Umbilical cord (tissue), 2 donors: ENCODE measurements around the gene LY9. TPM values are rescaled to one million over a fixed set of nuclear protein-coding genes. Genes with fewer than 3 reads are reported as not detected.
A peak's percentile ranks its signal among the peaks of the same experiment; 100 is the strongest.

Experiments used
- DNase-seq: peaks from one replicate; pipeline ENCODE4 v3.0.0-alpha.2; 2015; ENCODE audit warnings: low spot score
- total RNA-seq: library from RNA; depleted of rRNA; stranded (reverse); fragments of >200 nt; gene quantifications from one replicate; pipeline ENCODE4 v1.2.3, GENCODE V29; 2014; ENCODE audit warnings: low replicate concordance; ENCODE audit not compliant: insufficient read depth

The LY9 gene
- total RNA-seq, 1 donor from 2014 or later: 11.6 TPM

GRCh38 chr1:160801836-160802580, 6.0 kb downstream of the LY9 start:
- no peak for DNase-seq

GRCh38 chr1:160806109-160806665, 10.2 kb downstream of the LY9 start:
- no peak for DNase-seq

- DNase-seq: no peak
Measured at GRCh38 chr1:160806784-160807183, 10.8 kb downstream of the LY9 start.

- DNase-seq: no peak
Measured at GRCh38 chr1:160807247-160807646, 11.3 kb downstream of the LY9 start.

GRCh38 chr1:160807738-160808137, 11.8 kb downstream of the LY9 start:
- no peak for DNase-seq

- no peak for DNase-seq
Measured at GRCh38 chr1:160808289-160808688, 12.3 kb downstream of the LY9 start.

GRCh38 chr1:160810486-160810885, 14.5 kb downstream of the LY9 start:
- peak; percentile 18 for DNase-seq

- DNase-seq: no peak
Measured at GRCh38 chr1:160811147-160811546, 15.2 kb downstream of the LY9 start.

- no peak for DNase-seq
Measured at GRCh38 chr1:160813215-160813614, 17.2 kb downstream of the LY9 start.

- no peak for DNase-seq
Measured at GRCh38 chr1:160814316-160814715, 18.3 kb downstream of the LY9 start.

GRCh38 chr1:160814856-160815255, 18.9 kb downstream of the LY9 start:
- no peak for DNase-seq

GRCh38 chr1:160818207-160818937, 22.4 kb downstream of the LY9 start:
- no peak for DNase-seq

- no peak for DNase-seq
Measured at GRCh38 chr1:160819186-160819585, 23.2 kb downstream of the LY9 start.

GRCh38 chr1:160821627-160822026, 25.7 kb downstream of the LY9 start:
- no peak for DNase-seq

- peak; percentile 46 for DNase-seq
Measured at GRCh38 chr1:160823296-160823695, 27.3 kb downstream of the LY9 start.

- no peak for DNase-seq
Measured at GRCh38 chr1:160826546-160826945, 30.6 kb downstream of the LY9 start.

GRCh38 chr1:160827418-160827817, 31.4 kb downstream of the LY9 start:
- no peak for DNase-seq

- no peak for DNase-seq
Measured at GRCh38 chr1:160829766-160830165, 33.8 kb downstream of the LY9 start.

- peak; percentile 76 for DNase-seq
Measured at GRCh38 chr1:160830321-160831153, 34.6 kb downstream of the LY9 start.

GRCh38 chr1:160834945-160835565, 39.1 kb downstream of the LY9 start:
- peak; percentile 59 for DNase-seq

GRCh38 chr1:160835751-160836150, 39.8 kb downstream of the LY9 start:
- DNase-seq: no peak
